HG03378 (cell line): ENCODE data around the gene ISLR2.
"Not testable (repeated sequence)": the region's sequence is repeated elsewhere in the genome, so short reads cannot be mapped to it uniquely, and the experiment has no call there.

Experiments used
- ATAC-seq: cut with Tn5 transposase; IDR thresholded peaks from one replicate; pipeline ENCODE4 v1.9.1; 2021; ENCODE audit warnings: mild to moderate bottlenecking, moderate library complexity; ENCODE audit not compliant: unreplicated experiment

ISLR2 gene, protein sequence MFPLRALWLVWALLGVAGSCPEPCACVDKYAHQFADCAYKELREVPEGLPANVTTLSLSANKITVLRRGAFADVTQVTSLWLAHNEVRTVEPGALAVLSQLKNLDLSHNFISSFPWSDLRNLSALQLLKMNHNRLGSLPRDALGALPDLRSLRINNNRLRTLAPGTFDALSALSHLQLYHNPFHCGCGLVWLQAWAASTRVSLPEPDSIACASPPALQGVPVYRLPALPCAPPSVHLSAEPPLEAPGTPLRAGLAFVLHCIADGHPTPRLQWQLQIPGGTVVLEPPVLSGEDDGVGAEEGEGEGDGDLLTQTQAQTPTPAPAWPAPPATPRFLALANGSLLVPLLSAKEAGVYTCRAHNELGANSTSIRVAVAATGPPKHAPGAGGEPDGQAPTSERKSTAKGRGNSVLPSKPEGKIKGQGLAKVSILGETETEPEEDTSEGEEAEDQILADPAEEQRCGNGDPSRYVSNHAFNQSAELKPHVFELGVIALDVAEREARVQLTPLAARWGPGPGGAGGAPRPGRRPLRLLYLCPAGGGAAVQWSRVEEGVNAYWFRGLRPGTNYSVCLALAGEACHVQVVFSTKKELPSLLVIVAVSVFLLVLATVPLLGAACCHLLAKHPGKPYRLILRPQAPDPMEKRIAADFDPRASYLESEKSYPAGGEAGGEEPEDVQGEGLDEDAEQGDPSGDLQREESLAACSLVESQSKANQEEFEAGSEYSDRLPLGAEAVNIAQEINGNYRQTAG

DNA sequence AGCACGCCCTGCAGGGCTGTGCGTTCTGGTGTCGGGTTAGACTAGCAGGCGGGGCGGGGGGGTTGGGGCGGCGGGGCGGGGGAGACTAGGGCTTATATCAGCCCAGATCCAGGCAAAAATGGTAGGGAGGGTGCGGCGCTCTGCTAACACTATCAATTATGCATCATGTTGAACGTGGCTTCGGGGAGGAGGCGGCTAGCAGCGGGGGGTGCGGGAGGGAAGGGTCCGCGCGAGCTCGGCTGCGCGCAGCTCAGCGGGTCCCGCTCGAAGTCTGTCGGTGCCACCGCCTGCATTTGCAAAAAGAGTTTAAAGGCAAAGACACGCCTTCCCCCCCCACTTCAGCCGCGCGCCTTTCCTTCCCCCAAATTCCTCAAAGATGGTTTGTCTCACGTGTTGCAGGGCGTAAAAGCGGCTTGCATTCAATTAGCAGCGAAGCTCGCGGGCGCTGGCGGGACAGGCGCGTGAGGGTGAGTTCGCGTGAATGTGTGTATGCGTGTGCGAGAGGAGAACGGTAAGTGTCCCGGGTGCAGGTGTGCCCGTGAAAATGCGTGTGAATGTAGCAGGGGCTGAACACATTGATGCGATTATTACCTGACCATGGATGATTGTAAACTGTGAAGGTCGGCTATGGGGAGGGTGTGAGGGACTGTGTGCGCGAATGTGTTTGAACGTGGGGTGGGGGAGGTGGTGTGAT lies at the start of gene ISLR2:
Gene ISLR2, plus strand, starts transcription at position 432 of the 694 bp plus-strand sequence. CDS start 2,169 bp downstream, outside the sequence.
- no peak for ATAC-seq

DNA sequence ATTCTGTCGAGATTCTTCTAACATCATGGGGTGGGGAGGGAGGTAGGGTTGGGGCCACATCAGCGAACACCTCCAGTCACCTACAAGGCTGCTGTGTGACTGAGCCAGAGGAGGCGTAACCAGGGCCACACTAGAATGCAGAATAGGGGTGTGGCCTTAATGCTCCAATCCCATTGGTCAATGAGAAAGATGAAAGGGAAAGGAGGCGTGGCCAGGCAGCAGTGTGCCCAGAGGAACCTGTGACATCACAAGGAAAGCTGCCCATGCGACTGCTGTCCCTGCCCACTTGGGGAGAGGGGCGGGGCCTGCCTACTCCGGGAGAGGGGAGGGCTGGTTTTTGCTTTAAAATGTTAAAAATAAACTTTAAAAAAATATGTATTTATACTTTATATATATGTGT lies 47.9 kb upstream of the ISLR2 start, which contains the start of gene GOLGA6A:
Gene GOLGA6A, minus strand, starts transcription at position 101 of the 400 bp plus-strand sequence. Its CDS starts 41 bp downstream, at position 60.
- ATAC-seq: not testable (repeated sequence)

DNA sequence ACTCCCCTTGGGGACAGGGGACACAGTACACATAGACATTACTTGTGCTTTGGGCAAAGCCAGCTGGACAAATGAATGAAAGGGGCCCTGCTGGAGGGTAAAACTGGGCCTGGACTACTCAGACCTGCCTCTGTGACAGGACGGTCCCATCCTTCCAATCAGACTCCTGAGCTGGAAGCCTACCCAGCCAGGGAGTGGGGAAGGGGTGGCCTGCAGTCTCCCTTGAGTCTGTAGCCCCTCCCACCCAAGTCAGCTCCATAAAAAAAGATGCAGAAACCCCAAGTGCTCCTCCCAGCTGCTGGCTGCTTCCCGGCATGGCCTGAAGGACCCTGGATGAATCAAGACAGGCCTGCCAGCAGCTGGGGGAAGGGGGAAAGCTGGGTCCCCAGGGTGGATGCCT lies 35.8 kb upstream of the ISLR2 start:
- not testable (repeated sequence) for ATAC-seq

DNA sequence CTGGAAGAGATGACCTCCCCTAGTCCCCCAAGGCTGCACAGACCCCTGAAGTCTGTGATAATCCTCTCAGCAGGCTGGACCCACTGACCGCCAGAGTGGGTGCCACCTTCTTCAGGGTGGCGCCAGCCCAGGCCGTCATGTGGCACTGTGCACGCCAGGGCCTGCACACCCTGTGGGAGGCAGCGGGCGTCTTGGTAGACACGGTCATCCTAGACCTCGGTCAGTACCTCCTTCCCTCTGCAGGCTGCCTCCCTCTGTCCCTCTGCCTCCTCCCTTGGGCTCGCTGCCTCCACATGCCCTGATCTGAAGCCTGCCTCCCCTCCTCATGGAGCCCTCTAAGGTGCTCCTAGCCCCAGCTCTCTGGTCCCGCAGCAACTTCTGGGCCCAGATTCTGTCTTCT lies 34.8 kb upstream of the ISLR2 start:
- ATAC-seq: not testable (repeated sequence)

DNA sequence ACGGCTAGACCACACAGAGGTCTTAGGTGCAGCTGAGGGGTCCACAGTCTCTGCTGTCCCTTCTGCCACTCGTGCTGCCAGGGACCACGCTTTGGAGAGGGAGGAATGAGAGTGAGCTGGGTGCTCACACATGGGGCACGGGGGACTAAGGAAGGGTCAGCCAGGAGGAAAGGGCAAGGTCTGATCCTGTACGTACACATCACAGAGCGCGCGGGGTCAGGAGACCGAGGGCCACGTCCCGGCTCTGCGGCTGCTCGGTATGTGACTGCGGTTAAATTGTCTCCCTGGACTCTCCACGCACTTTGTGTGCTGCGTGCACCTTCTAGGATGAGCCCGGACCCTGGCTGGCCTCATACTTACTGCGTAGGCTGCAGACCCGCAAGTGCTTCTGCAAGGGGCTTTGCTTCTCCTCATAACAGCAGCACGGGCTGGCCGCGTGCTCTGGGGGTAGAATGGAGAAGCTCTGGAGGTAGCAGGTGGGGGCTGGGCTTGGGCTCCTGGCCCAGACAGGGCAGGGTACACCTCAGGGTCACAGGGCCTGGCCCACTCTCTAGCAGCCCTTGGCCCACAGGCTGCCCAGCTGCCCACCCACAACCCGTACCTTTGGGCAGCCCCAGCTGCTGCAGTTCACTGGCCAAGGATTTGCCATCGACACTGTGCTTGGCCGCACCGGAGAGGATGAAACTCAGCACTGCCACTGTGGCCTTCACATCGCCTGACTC lies 33.5 kb upstream of the ISLR2 start:
- not testable (repeated sequence) for ATAC-seq

DNA sequence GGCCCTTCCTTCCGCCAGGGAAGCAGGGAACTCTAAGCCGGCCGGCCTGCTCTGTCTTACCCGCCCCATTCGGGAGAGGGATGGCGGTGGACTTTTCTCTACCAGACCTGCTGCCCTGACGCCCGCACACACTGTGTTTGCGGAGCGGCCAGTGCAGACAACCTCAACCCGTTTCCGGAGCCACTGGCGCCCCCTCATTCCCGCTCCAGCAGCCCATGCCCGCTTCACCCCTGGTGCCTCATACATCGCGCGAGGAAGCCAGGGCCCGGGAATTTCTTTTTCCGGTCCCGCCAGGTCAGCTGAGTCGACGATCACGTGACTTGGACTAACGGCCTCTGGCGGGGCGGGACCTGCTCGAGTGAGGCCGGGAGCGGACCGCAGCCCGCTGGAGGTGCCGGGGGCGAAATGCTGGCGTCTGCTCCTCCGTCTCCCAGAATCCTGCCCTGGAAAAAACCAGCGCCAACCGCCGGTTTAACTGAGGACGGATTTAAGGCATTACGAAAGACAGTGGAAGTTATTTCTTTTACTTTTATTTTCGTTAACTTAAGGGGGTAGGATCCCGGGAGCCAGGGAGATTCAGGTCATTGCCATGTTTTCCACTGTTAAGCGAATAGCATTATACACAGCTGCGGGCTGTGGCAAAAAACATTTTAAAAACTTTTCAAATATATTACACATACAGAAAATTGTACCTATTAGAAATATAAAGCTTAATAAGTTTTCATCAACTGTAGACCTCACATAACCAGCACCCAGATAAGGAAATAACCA lies 30.2 kb upstream of the ISLR2 start:
- peak; percentile 82 for ATAC-seq

DNA sequence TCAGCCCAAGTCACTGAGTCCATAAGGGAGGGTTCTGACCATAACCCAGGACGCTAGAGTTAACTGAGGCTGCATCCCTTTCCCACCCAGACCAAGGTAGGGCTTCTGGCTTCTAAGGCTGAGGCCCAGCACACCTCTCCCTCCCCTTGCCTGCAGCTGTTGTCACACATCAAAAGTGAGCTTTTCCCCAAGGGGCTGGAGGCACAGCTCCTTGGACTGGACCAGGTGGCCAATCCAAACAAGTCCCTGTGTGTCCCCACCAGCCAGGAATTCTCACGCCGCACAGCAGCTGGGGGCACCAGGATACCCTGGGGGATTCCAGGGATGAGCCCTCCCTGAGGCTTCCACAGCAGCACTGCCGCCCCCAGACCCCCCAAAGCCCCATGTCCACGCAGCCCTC lies 22.3 kb upstream of the ISLR2 start:
- ATAC-seq: no peak

DNA sequence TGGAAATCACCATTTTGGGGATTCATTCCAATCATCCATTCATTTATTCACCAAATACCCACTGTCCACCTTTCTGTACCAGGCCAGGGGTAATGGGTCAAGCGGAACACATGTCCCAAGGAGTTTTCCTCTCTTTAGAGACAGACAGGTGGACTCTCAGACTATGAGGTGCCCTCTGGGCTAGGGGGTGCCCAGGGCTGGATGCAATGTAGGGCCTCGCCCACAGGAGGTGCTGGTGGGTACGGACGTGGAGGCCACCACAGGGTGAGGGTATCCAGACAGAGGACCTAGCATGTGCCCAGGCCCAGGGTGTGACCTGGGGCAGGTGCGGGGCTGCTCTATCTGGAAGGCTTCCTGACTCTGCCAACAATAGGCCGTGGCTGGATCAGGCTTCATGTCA lies 21.8 kb upstream of the ISLR2 start:
- not testable (repeated sequence) for ATAC-seq

DNA sequence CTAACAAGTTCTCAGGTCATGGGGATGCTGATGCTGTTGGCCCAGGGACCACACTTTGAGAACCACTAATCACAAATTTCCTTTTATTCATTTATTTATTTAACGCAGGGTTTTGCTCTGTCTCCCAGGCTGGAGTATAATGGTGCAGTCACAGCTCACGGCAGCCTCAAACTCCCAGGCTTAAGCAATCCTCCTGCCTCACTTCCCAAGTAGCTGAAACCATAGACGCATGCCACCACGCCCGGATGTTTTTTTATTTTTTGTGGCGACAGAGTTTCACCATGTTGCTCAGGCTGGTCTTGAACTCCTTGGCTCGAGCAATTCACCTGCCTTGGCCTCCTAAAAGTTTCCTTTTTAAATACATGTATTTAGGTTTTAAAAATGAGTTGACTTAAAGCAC lies 20.7 kb upstream of the ISLR2 start:
- no peak for ATAC-seq

DNA sequence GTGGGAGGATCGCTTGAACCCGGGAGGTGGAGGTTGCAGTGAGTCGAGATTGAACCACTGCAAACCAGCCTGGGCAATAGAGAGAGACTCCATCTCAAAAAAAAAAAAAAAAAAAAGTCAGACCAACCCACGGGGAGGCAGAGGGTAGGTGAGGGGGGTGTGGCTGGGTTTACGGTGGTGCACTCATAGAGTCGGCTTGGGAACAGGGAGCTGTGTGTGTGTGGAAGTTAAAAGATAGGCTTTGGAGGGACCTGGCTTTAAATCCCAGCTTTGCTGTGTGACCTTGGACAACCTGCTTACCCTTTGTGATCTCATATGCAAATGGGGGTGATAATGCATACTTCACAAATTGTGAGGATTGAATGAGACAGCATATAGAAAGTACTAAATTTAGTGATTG lies 10.0 kb upstream of the ISLR2 start:
- no peak for ATAC-seq

DNA sequence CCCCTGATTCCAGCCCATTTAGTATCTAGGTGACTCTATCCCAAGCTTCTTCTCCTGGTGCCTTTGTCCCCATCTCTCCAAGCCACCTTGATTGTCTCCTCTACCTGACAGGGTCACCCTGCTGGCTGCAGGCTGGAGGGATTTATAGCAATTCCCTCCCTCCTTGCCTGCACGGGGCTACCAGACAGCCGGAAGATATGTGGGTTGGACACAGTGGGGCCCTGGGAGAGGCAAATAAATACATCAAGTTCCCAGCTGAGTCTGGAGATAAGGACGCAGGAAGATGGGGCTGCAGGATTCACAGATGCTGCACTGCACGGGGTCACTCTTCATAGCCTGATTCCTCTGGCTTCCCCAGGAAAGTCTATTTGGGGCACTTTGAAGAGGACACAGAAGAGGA lies 9.3 kb upstream of the ISLR2 start:
- no peak for ATAC-seq

DNA sequence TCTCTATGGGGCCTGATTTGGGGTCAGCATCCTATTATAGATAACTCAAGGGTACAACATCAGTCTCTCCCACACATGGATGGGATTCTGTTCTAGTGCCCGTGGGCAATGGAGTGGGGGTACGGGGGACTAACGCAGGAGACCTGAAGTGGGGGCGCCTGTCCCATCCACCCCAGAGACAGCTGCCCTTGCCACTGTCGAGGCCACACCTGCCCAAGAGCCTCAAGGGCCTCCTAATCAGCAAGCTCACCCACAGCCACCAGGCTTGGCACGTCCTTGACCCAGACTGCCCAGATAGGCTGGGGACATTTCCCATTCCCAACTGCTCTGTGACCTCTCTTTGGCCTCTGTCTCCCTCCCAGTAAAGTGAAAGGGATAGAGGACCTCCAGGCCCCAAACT lies 8.5 kb upstream of the ISLR2 start:
- ATAC-seq: no peak

DNA sequence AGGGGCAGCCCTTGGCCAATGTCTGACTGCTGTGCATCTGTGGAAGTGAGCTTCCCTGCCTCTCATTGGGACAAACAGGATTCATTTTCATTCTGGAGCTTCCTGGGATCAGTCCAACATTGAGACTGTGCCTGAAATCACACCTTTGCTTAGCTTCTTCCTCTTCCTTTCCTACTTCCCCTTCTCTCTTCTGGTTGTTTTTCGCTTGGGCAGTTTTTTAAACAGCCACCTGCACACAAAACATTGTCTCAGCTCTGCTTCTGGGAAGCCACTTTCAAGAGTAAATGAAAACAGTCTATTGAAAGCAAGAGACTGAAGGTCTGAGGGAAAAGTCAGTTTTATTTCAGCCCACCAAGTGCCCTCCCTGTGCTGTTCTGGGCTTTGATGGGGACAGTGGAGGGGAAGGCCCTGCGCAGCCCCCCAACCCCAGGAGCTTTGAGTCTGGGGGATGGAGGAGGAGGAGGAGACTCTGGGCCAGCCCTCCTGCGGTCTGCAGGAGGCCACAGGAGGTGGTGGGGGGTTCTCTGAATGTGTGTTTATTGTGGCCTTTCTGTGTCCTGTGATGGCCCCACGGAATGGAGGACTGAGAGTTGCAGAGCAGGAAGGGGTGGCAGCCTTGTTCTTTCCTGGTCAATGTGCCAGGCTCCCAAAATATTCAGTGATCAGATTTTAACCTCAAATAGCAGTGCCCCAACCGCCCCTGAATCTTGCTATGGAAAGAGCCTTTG lies 7.8 kb upstream of the ISLR2 start:
- ATAC-seq: no peak

DNA sequence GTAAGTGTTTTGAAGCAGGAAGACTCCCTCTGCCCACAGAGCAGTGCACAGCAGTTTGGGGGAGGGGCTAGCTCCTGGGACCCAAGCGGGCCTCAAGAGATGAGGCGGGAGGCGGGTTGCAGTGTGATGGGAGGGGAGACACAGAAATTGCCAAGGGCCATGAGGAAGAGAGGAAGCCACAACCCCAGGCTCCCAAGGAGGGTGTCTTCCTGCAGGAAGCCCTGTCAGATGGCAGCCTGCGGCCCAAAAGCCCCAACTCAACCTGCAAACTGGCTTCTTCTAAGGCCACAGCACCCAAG lies 7.3 kb upstream of the ISLR2 start:
- ATAC-seq: no peak

DNA sequence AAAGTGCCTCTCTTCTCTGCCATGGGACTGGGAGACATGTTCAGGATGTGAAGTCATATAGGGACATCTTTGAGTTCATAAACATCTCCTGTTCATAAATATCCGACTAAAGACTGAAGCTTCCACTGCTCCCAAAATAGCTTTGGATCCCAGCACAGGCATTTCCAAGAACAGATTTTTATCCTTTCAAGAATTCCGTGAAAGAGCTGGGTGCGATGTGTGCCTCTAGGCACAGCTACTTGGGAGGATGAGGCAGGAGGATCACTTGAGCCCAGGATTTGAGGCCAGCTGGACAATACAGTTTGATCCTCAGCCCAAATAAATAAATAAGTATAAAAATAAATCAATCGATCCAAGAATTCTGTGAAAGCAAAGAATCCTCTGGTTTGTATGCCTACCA lies 6.7 kb upstream of the ISLR2 start:
- no peak for ATAC-seq

DNA sequence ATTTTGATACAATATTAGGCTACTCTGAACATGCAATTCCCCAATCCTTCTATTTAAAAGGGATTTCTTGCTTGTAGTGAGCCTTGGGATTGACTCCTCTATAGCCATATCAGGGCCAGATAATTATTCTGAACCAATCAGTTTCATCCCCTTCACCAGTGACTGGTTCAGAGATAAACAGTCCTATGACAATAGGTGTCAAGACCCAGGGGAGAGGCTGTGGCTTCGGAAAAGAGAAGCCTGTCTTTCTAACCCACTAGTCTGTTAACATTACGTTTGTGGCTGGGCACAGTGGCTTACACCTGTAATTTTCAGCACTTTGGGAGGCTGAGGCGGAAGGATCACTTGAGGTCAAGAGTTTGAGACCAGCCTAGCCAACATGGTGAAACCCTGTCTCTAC lies 6.2 kb upstream of the ISLR2 start:
- ATAC-seq: no peak

DNA sequence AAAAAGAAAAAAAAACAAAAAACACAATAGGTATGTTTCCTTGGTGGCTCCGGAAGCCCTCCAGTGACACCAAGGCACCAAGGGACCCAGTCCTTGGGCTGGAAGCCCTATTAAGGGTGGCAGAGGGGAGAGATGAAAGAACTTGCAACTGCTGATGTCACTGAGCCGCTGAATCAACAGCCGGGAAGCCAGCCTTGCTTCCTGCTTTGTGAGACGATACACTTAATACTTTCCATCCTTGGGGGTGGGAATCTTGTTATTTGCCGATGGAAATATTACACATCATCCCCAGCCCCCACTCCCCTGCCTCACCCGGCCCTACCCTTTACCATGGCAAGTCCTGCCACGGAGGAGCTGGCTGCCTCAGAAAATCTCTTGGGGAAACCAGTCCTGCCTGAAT lies 5.6 kb upstream of the ISLR2 start:
- ATAC-seq: no peak

DNA sequence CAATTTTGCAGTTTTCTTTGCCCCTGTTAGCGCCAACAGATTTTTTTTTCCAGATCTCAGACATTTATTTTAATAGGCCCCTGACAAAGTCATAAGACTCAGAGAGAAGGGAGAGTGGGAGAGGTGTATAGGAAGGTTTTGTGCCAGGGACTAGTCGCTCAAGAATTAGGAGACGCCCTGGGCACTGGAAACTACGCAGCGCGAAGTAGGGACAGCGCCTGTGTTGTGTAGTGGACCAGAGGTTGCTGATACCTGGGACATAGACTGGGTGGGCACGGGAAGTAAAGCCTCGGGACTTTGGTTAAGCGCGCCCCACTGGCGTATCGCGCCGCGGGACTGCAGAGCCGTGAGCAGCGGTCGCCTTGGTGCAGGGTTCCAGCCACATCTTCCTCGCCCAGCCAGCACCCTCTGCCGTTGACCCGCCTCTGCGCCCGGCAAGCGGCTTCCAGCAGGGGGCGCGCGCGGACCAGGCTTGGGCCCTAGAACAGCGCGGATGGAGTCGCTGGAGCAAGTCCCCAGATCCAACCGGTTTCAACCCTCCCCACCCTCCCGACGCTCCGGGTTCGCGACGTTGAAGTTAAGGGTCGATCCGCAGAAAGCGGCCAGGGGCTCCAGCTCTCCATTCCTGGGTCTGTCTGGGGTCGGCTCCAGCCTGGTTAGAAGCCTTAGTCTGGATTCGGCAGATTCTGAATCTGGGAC lies 3.0 kb upstream of the ISLR2 start:
- ATAC-seq: no peak
